MCF 10A (cell line): ENCODE results near the gene STXBP4. TPM values are rescaled to one million over a fixed set of nuclear protein-coding genes. Genes with fewer than 3 reads are reported as not detected.
A peak's percentile ranks its signal among the peaks of the same experiment; 100 is the strongest.

ENCODE experiments used
- BruUV-seq: library from RNA; stranded (reverse); fragments of 400-500 nt; replicated peaks from 2 replicates; lab custom pipeline; 2021; lab: Mats Ljungman, UMichigan
- CTCF ChIA-PET: fragments of 300-600 bp; sonication (Branson Sonifier 250); formaldehyde crosslinking; extraction: SDS; loops from one replicate; lab custom pipeline; 2021; ENCODE audit warnings: antibody characterized with exemption, inconsistent platforms; lab: Yijun Ruan, JAX
- POLR2A ChIA-PET: fragments of 300-600, 350-650 bp; sonication (Branson Sonifier 250); formaldehyde crosslinking; extraction: SDS; loops from one replicate; lab custom pipeline; 2020; ENCODE audit warnings: antibody characterized with exemption, inconsistent platforms; lab: Yijun Ruan, JAX
- DNase-seq: peaks from one replicate; pipeline ENCODE4 v3.0.0-alpha.2; 2018; ENCODE audit not compliant: unreplicated experiment
- H3K27ac Mint-ChIP-seq: one replicate; pipeline ENCODE4 v1.8.0; 2022; ENCODE audit warnings: mild to moderate bottlenecking, low read depth, mixed read lengths; ENCODE audit not compliant: unreplicated experiment
- H3K27me3 Mint-ChIP-seq: one replicate; pipeline ENCODE4 v1.8.0; 2022; ENCODE audit warnings: mixed read lengths; ENCODE audit not compliant: insufficient read depth, unreplicated experiment
- H3K36me3 Mint-ChIP-seq: one replicate; pipeline ENCODE4 v1.8.0; 2022; ENCODE audit warnings: mild to moderate bottlenecking, moderate library complexity, mixed read lengths; ENCODE audit not compliant: insufficient read depth, unreplicated experiment
- H3K4me1 Mint-ChIP-seq: one replicate; pipeline ENCODE4 v1.8.0; 2022; ENCODE audit warnings: mixed read lengths; ENCODE audit not compliant: insufficient read depth, unreplicated experiment
- H3K4me3 Mint-ChIP-seq: one replicate; pipeline ENCODE4 v1.8.0; 2022; ENCODE audit warnings: mild to moderate bottlenecking, moderate library complexity, mixed read lengths; ENCODE audit not compliant: unreplicated experiment
- H3K9me3 Mint-ChIP-seq: one replicate; pipeline ENCODE4 v1.8.0; 2022; ENCODE audit warnings: mixed read lengths; ENCODE audit not compliant: unreplicated experiment
- intact Hi-C: fragments of 100-400 bp; cut with micrococcal nuclease; formaldehyde crosslinking; loops from 2 replicates; pipeline ENCODE4 v1.14.1; 2022
- total RNA-seq: library from RNA; stranded (reverse); gene quantifications from 2 replicates; pipeline ENCODE4 v1.2.3, GENCODE V29; 2022
- TF ChIP-seq, protein P1 (sequence below): fragments of 200-600 bp; IDR thresholded peaks from one replicate; pipeline ENCODE4 v1.8.0; 2022; ENCODE audit warnings: antibody characterized with exemption, mild to moderate bottlenecking; ENCODE audit not compliant: unreplicated experiment

Gene STXBP4
- total RNA-seq, 1 experiment from 2014 or later, result 6.7 TPM

DNA sequence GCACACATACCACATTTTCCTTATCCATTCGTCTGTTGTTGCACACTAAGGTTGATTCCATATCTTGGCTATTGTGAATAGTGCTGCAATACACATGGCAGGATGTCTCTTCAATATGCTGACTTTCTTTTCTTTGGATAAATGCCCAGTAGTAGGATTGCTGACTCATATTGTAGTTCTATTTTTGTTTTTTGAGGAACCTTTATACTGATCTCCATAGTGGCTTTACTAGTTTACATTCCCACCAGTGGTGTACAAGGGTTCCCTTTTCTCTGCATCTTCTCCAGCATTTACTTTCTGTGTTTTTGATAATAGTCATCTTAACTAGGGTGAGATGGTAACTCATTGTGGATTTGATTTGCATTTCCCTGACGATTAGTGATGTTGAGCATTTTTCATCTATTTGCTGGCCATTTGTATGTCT lies 118.1 kb downstream of the STXBP4 start:
- peak; percentile 83 for DNase-seq
- intact Hi-C loops, result no loop called here
- no peak overlapping the region for H3K27ac Mint-ChIP-seq

DNA sequence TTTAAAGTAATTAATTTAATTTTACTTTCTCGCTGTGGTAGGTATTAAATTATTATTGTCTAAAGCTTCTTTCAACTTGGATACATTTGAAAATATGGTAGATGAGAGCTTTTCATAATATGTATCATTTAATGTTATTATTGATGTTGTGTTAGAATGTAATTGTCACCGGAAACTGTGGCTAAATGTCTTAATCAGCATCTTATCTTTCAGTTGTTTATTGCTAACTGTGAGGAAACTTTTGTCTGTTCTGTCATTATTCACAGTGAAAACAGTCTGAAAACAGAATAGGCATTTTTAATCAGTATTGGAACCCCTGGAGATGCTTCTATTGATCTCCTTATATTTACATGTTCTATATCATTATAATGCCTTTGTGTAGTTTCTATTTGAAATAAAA lies 120.7 kb downstream of the STXBP4 start:
- no TSS peak for BruUV-seq
- H3K4me3 Mint-ChIP-seq, result no peak overlapping the region
- H3K9me3 Mint-ChIP-seq, result peaks cover 7% of the 10 kb centered on the region
- no peaks in the 10 kb centered on the region for H3K36me3 Mint-ChIP-seq
- H3K4me1 Mint-ChIP-seq, result peaks cover 19% of the 10 kb centered on the region
- CTCF ChIA-PET, result no interaction called here
- DNase-seq, result no peak
- intact Hi-C loops, result no loop called here
- H3K27ac Mint-ChIP-seq, result no peak overlapping the region
- H3K27me3 Mint-ChIP-seq, result no peaks in the 10 kb centered on the region
- TF ChIP-seq, protein P1, sequence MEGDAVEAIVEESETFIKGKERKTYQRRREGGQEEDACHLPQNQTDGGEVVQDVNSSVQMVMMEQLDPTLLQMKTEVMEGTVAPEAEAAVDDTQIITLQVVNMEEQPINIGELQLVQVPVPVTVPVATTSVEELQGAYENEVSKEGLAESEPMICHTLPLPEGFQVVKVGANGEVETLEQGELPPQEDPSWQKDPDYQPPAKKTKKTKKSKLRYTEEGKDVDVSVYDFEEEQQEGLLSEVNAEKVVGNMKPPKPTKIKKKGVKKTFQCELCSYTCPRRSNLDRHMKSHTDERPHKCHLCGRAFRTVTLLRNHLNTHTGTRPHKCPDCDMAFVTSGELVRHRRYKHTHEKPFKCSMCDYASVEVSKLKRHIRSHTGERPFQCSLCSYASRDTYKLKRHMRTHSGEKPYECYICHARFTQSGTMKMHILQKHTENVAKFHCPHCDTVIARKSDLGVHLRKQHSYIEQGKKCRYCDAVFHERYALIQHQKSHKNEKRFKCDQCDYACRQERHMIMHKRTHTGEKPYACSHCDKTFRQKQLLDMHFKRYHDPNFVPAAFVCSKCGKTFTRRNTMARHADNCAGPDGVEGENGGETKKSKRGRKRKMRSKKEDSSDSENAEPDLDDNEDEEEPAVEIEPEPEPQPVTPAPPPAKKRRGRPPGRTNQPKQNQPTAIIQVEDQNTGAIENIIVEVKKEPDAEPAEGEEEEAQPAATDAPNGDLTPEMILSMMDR, result no peak
- POLR2A ChIA-PET, result no interaction called here

More for the DNA sequence above, 118.1 kb downstream of the STXBP4 start:
- no TSS peak for BruUV-seq
- Mint-ChIP-seq H3K4me1 (peaks cover 19% of the 10 kb centered on the region), H3K27me3 (no peaks in the 10 kb centered on the region), H3K9me3 (peaks cover 7% of the 10 kb centered on the region), H3K36me3 (peaks cover 15% of the 10 kb centered on the region), H3K4me3 (no peak overlapping the region)
- POLR2A ChIA-PET, result interaction anchor here (0.9 to 1.0 kb wide), 2 partner anchors 9 to 152 kb away, joined by 3 to 5 read pairs; no protein-coding TSS in a partner anchor
- TF ChIP-seq, protein P1, result no peak
- CTCF ChIA-PET, result interaction anchor here (0.6 kb wide), 1 partner anchor 245 kb away, joined by 3 read pairs; no protein-coding TSS in a partner anchor

DNA sequence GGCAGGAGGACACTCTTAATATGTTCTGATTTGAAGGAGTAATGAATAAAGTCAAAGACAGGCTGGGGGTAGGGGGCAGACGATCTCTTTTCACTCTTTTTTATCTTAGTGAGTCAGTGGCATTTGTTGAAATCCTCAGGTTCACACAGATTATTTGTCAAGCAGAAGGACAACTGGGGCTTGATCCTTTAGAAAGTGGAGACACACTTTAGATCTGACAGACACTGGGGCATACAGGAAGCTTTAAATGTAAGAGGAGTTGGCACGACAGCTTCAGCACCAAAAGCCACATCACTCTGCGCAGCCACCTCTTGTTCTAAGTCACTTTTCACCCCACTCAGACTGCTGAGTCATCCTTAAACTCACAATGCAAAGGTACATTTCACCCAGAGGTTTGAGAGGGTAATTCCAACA lies 121.5 kb downstream of the STXBP4 start:
- H3K4me3 Mint-ChIP-seq, result no peak overlapping the region
- peaks cover 7% of the 10 kb centered on the region for H3K9me3 Mint-ChIP-seq
- intact Hi-C loops, result no loop called here
- DNase-seq, result peak; percentile 47
- H3K27me3 Mint-ChIP-seq, result no peaks in the 10 kb centered on the region
- no peaks in the 10 kb centered on the region for H3K36me3 Mint-ChIP-seq
- CTCF ChIA-PET, result interaction anchor here (0.6 to 1.2 kb wide), 3 partner anchors 42 to 97 kb away, joined by 3 to 9 read pairs (median 3); no protein-coding TSS in a partner anchor
- POLR2A ChIA-PET, result no interaction called here
- peak overlapping the region; percentile 69 for H3K27ac Mint-ChIP-seq
- BruUV-seq, result no TSS peak
- TF ChIP-seq, protein P1, result no peak
- H3K4me1 Mint-ChIP-seq, result peaks cover 19% of the 10 kb centered on the region

DNA sequence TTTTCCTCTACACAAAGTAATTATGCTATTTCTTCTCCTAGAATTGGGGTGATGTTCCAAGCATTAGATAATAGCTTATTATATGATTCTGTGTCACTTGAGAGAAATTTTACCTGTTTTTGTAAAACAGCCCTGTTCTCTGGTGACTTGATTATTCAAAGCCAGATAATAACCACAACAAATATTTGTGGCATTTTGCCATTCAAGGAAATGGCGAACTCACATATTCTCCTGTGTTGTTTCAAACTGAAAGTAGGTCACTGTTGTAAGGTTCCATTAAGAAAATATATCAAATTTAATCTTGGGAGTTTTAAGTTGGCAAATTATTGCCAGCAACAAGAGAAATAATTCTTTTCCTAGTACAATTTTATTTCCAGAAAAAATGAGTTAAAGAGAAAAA lies 124.8 kb downstream of the STXBP4 start:
- H3K27ac Mint-ChIP-seq, result no peak overlapping the region
- H3K36me3 Mint-ChIP-seq, result no peaks in the 10 kb centered on the region
- H3K27me3 Mint-ChIP-seq, result no peaks in the 10 kb centered on the region
- ChIA-PET POLR2A (no interaction called here), CTCF (interaction anchor here (0.5 kb wide), 1 partner anchor 1514 kb away, joined by 3 read pairs; no protein-coding TSS in a partner anchor)
- no peaks in the 10 kb centered on the region for H3K9me3 Mint-ChIP-seq
- no TSS peak for BruUV-seq
- DNase-seq, result no peak
- TF ChIP-seq, protein P1, result no peak
- intact Hi-C loops, result no loop called here
- H3K4me3 Mint-ChIP-seq, result no peak overlapping the region
- peaks cover 7% of the 10 kb centered on the region for H3K4me1 Mint-ChIP-seq
